Naive thymus-derived CD4-positive, alpha-beta T cell (primary cell): ENCODE measurements around the gene ARHGAP6. TPM values are rescaled to one million over a fixed set of nuclear protein-coding genes. Genes with fewer than 3 reads are reported as not detected.

Experiments
- ATAC-seq: fragments of 150-1000 bp; cut with Tn5 transposase; 2 replicates; pipeline ENCODE4 v1.10.0; 2021; ENCODE audit warnings: mild to moderate bottlenecking, moderate library complexity
- CTCF ChIA-PET: fragments of 350-600 bp; sonication (Branson Sonifier 250); formaldehyde crosslinking; loops from one replicate; lab custom pipeline; 2021; ENCODE audit warnings: antibody characterized with exemption; lab: Charles Lee
- POLR2A ChIA-PET: fragments of 350-600 bp; sonication (Branson Sonifier 250); formaldehyde crosslinking; loops from one replicate; lab custom pipeline; 2021; ENCODE audit warnings: antibody characterized with exemption, inconsistent platforms; lab: Charles Lee
- DNase-seq, 9 donors: peaks; one replicate each; pipeline versions ENCODE4 v3.0.0 to v3.0.0-alpha.2; 2020 to 2022; ENCODE audit warnings: mixed read lengths in 1 of 9
- H3K27ac ChIP-seq: one replicate; pipeline ENCODE4 v1.7.0; 2013; ENCODE audit warnings: mild to moderate bottlenecking, low read depth, low read length, moderate library complexity
- H3K27me3 ChIP-seq, 2 donors: one replicate each; pipeline ENCODE4 v1.7.0; 2013; ENCODE audit warnings: low read length in 2 of 2, mild to moderate bottlenecking in 2 of 2, moderate library complexity in 2 of 2; ENCODE audit not compliant: control insufficient read depth in 2 of 2, insufficient read depth in 2 of 2
- H3K36me3 ChIP-seq, 3 experiments: 1 replicate in 2 of 3; 2 replicates in 1 of 3; pipeline ENCODE4 v1.7.0; 2013; ENCODE audit warnings: low read length in 3 of 3, mild to moderate bottlenecking in 3 of 3, moderate library complexity in 1 of 3; ENCODE audit not compliant: insufficient read depth in 3 of 3, control insufficient read depth in 2 of 3
- H3K4me1 ChIP-seq, 2 donors: one replicate each; pipeline ENCODE4 v1.7.0; 2013; ENCODE audit warnings: low read length in 2 of 2, mild to moderate bottlenecking in 2 of 2, moderate library complexity in 1 of 2; ENCODE audit not compliant: control insufficient read depth in 2 of 2, insufficient read depth in 2 of 2
- H3K4me3 ChIP-seq: 2 replicates; pipeline ENCODE4 v1.7.0; 2013; ENCODE audit warnings: mild to moderate bottlenecking, low read length
- H3K9me3 ChIP-seq, 3 experiments: 1 replicate in 2 of 3; 2 replicates in 1 of 3; pipeline ENCODE4 v1.7.0; 2013; ENCODE audit warnings: low read length in 3 of 3; ENCODE audit not compliant: control insufficient read depth in 2 of 3
- H3K27ac Mint-ChIP-seq, 9 donors: one replicate each; pipeline ENCODE4 v1.8.0; 2020 to 2022; ENCODE audit warnings: mixed read lengths in 9 of 9, mild to moderate bottlenecking in 8 of 9, moderate library complexity in 5 of 9, inconsistent platforms in 2 of 9
- H3K27me3 Mint-ChIP-seq, 5 donors: one replicate each; pipeline ENCODE4 v1.8.0; 2021 to 2022; ENCODE audit warnings: mixed read lengths in 5 of 5, mild to moderate bottlenecking in 1 of 5
- H3K36me3 Mint-ChIP-seq, 5 donors: one replicate each; pipeline ENCODE4 v1.8.0; 2020 to 2022; ENCODE audit warnings: mixed read lengths in 5 of 5, mild to moderate bottlenecking in 3 of 5, inconsistent platforms in 1 of 5
- H3K4me1 Mint-ChIP-seq, 7 donors: one replicate each; pipeline ENCODE4 v1.8.0; 2020 to 2022; ENCODE audit warnings: mixed read lengths in 7 of 7, mild to moderate bottlenecking in 3 of 7, inconsistent platforms in 1 of 7
- H3K4me3 Mint-ChIP-seq, 10 donors: one replicate each; pipeline ENCODE4 v1.8.0; 2020 to 2022; ENCODE audit warnings: mild to moderate bottlenecking in 10 of 10, mixed read lengths in 10 of 10, moderate library complexity in 6 of 10, inconsistent platforms in 2 of 10
- H3K9me3 Mint-ChIP-seq, 11 donors: one replicate each; pipeline ENCODE4 v1.8.0; 2020 to 2022; ENCODE audit warnings: mixed read lengths in 11 of 11, mild to moderate bottlenecking in 4 of 11, inconsistent platforms in 1 of 11, moderate library complexity in 1 of 11
- intact Hi-C, 2 donors: fragments of 100-400 bp; cut with micrococcal nuclease; formaldehyde crosslinking; loops; one replicate each; pipeline ENCODE4 v1.15.1; 2023
- polyA plus RNA-seq, 2 donors: library from polyadenylated mRNA; unstranded; fragments of 300-500 nt; fragmentation: Illumina TruSeq; gene quantifications; one replicate each; pipeline ENCODE4 v1.2.3, GENCODE V29; 2021
- total RNA-seq, 6 experiments: library from RNA in 5 of 6; stranded (reverse) in 5 of 6; gene quantifications; 1 replicate in 5 of 6; 2 replicates in 1 of 6; pipeline ENCODE4 v1.2.3 and lab custom pipeline; 2021 to 2026

ARHGAP6 gene
- total and polyA plus RNA-seq, 7 experiments from 2014 or later: 0.11 to 0.83 TPM; not detected in 5

GRCh38 chrX:11472879-11473278, 192.8 kb downstream of the ARHGAP6 start:
- ATAC-seq: no peak
- Mint-ChIP-seq H3K27ac (no peak overlapping the region), H3K27me3 (peaks cover 0 to 6% (median 3%) of the 10 kb centered on the region in 5 donors), H3K4me1 (no peaks in the 10 kb centered on the region), H3K9me3 (peaks cover 0 to 2% (median 0%) of the 10 kb centered on the region in 11 donors), H3K36me3 (no peaks in the 10 kb centered on the region), H3K4me3 (no peak overlapping the region)
- Histone ChIP-seq H3K4me3 (no peak overlapping the region), H3K27ac (no peak overlapping the region), H3K9me3 (no peaks in the 10 kb centered on the region), H3K4me1 (no peaks in the 10 kb centered on the region), H3K27me3 (no peaks in the 10 kb centered on the region), H3K36me3 (no peaks in the 10 kb centered on the region)
- ChIA-PET POLR2A (no interaction called here), CTCF (no interaction called here)
- intact Hi-C loops: no loop called here
- no peak for DNase-seq

GRCh38 chrX:11472381-11472780, 193.3 kb downstream of the ARHGAP6 start:
- DNase-seq: no peak
- no peak overlapping the region for H3K4me3 Mint-ChIP-seq
- POLR2A ChIA-PET: no interaction called here

GRCh38 chrX:11470250-11470974, 195.3 kb downstream of the ARHGAP6 start:
- no peak overlapping the region for H3K4me3 ChIP-seq
- H3K36me3 ChIP-seq: no peaks in the 10 kb centered on the region
- DNase-seq: no peak
- H3K4me1 ChIP-seq: no peaks in the 10 kb centered on the region
- Mint-ChIP-seq H3K27ac (no peak overlapping the region), H3K4me3 (no peak overlapping the region), H3K4me1 (no peaks in the 10 kb centered on the region), H3K36me3 (no peaks in the 10 kb centered on the region), H3K9me3 (peaks cover 0 to 2% (median 0%) of the 10 kb centered on the region in 11 donors), H3K27me3 (peaks cover 0 to 6% (median 3%) of the 10 kb centered on the region in 5 donors)
- intact Hi-C loops: no loop called here
- ATAC-seq: no peak
- ChIA-PET CTCF (no interaction called here), POLR2A (no interaction called here)
- no peak overlapping the region for H3K27ac ChIP-seq
- no peaks in the 10 kb centered on the region for H3K27me3 ChIP-seq
- no peaks in the 10 kb centered on the region for H3K9me3 ChIP-seq

More at GRCh38 chrX:11472381-11472780, 193.3 kb downstream of the ARHGAP6 start:
- no peak for ATAC-seq
- H3K9me3 Mint-ChIP-seq: peaks cover 0 to 2% (median 0%) of the 10 kb centered on the region in 11 donors
- H3K27me3 Mint-ChIP-seq: peaks cover 0 to 6% (median 3%) of the 10 kb centered on the region in 5 donors
- no peaks in the 10 kb centered on the region for H3K4me1 ChIP-seq
- H3K9me3 ChIP-seq: no peaks in the 10 kb centered on the region
- intact Hi-C loops: no loop called here
- no peaks in the 10 kb centered on the region for H3K27me3 ChIP-seq
- no peaks in the 10 kb centered on the region for H3K36me3 Mint-ChIP-seq
- H3K4me1 Mint-ChIP-seq: no peaks in the 10 kb centered on the region
- H3K27ac Mint-ChIP-seq: no peak overlapping the region
- no peak overlapping the region for H3K4me3 ChIP-seq
- no peaks in the 10 kb centered on the region for H3K36me3 ChIP-seq
- no peak overlapping the region for H3K27ac ChIP-seq
- CTCF ChIA-PET: no interaction called here

- no peaks in the 10 kb centered on the region for H3K27me3 ChIP-seq
- no peaks in the 10 kb centered on the region for H3K36me3 ChIP-seq
- DNase-seq: no peak
- no peaks in the 10 kb centered on the region for H3K4me1 ChIP-seq
- no peaks in the 10 kb centered on the region for H3K9me3 ChIP-seq
- no peak overlapping the region for H3K4me3 ChIP-seq
- Mint-ChIP-seq H3K27ac (no peak overlapping the region), H3K27me3 (peaks cover 0 to 4% (median 0%) of the 10 kb centered on the region in 5 donors), H3K36me3 (no peaks in the 10 kb centered on the region), H3K4me3 (no peak overlapping the region), H3K4me1 (no peaks in the 10 kb centered on the region), H3K9me3 (peaks cover 0 to 2% (median 0%) of the 10 kb centered on the region in 11 donors)
- no peak for ATAC-seq
- ChIA-PET CTCF (no interaction called here), POLR2A (no interaction called here)
- intact Hi-C loops: no loop called here
- no peak overlapping the region for H3K27ac ChIP-seq
Observed at GRCh38 chrX:11465648-11466411, 199.9 kb downstream of the ARHGAP6 start.

GRCh38 chrX:11464836-11465463, 200.8 kb downstream of the ARHGAP6 start:
- Mint-ChIP-seq H3K27ac (no peak overlapping the region), H3K4me1 (no peaks in the 10 kb centered on the region), H3K4me3 (no peak overlapping the region), H3K9me3 (peaks cover 0 to 2% (median 0%) of the 10 kb centered on the region in 11 donors), H3K36me3 (no peaks in the 10 kb centered on the region), H3K27me3 (peaks cover 0 to 4% (median 0%) of the 10 kb centered on the region in 5 donors)
- Histone ChIP-seq H3K9me3 (no peaks in the 10 kb centered on the region), H3K27ac (no peak overlapping the region), H3K4me3 (no peak overlapping the region), H3K27me3 (no peaks in the 10 kb centered on the region), H3K4me1 (no peaks in the 10 kb centered on the region), H3K36me3 (no peaks in the 10 kb centered on the region)
- intact Hi-C loops: no loop called here
- ChIA-PET CTCF (no interaction called here), POLR2A (no interaction called here)
- DNase-seq (no peak), ATAC-seq (no peak)

- intact Hi-C loops: no loop called here
- no peak overlapping the region for H3K27ac Mint-ChIP-seq
- DNase-seq (no peak), ATAC-seq (no peak)
- H3K4me1 Mint-ChIP-seq: no peaks in the 10 kb centered on the region
- CTCF ChIA-PET: no interaction called here
- H3K9me3 Mint-ChIP-seq: peaks cover 0 to 2% (median 0%) of the 10 kb centered on the region in 11 donors
- Histone ChIP-seq H3K27me3 (no peaks in the 10 kb centered on the region), H3K4me3 (no peak overlapping the region), H3K4me1 (no peaks in the 10 kb centered on the region), H3K36me3 (no peaks in the 10 kb centered on the region), H3K27ac (no peak overlapping the region), H3K9me3 (no peaks in the 10 kb centered on the region)
- POLR2A ChIA-PET: no interaction called here
- H3K36me3 Mint-ChIP-seq: no peaks in the 10 kb centered on the region
- no peak overlapping the region for H3K4me3 Mint-ChIP-seq
- peaks cover 0 to 4% (median 0%) of the 10 kb centered on the region in 5 donors for H3K27me3 Mint-ChIP-seq
Observed at GRCh38 chrX:11464380-11464779, 201.3 kb downstream of the ARHGAP6 start.
